ENCODE data around the gene NRL.

The NRL gene

GRCh38 chr14:24064856-24065255 lies 49.9 kb downstream of the NRL start:
- no peak for TF ChIP-seq CTCF (IDR thresholded peaks at IDR 0.05; ENCODE audit: insufficient read depth, missing control alignments)
- FAIRE-seq = no peak
- peak; percentile 14 for DNase-seq (ENCODE audit: insufficient read length, low spot score)

- peak; percentile 17 for DNase-seq (ENCODE audit: insufficient read length, low spot score)
- TF ChIP-seq CTCF (IDR thresholded peaks at IDR 0.05; ENCODE audit: insufficient read depth, missing control alignments) = no peak
- no peak for FAIRE-seq
Observed at GRCh38 chr14:24064091-24064795, 50.5 kb downstream of the NRL start.

- no peak for TF ChIP-seq CTCF (IDR thresholded peaks at IDR 0.05; ENCODE audit: insufficient read depth, missing control alignments)
- FAIRE-seq = no peak
Observed at GRCh38 chr14:24063263-24063836, 51.4 kb downstream of the NRL start.

GRCh38 chr14:24062216-24062980 lies 52.4 kb downstream of the NRL start:
- peak; percentile 5 for DNase-seq (ENCODE audit: insufficient read length, low spot score)
- no peak for FAIRE-seq
- TF ChIP-seq CTCF (IDR thresholded peaks at IDR 0.05; ENCODE audit: insufficient read depth, missing control alignments) = no peak

More at GRCh38 chr14:24063263-24063836, 51.4 kb downstream of the NRL start:
- DNase-seq (ENCODE audit: insufficient read length, low spot score) = peak; percentile 11

- no peak for FAIRE-seq
- no peak for TF ChIP-seq CTCF (IDR thresholded peaks at IDR 0.05; ENCODE audit: insufficient read depth, missing control alignments)
- peak; percentile 10 for DNase-seq (ENCODE audit: insufficient read length, low spot score)
Observed at GRCh38 chr14:24060984-24061913, 53.5 kb downstream of the NRL start.

GRCh38 chr14:24060443-24060842 lies 54.3 kb downstream of the NRL start:
- no peak for DNase-seq (ENCODE audit: insufficient read length, low spot score)
- no peak for TF ChIP-seq CTCF (IDR thresholded peaks at IDR 0.05; ENCODE audit: insufficient read depth, missing control alignments)
- FAIRE-seq = no peak

All from D721Med (cell line).